Erythroblast (primary cell): ENCODE data around the gene ADAMTS2.

Experiments
- GATA1 ChIP-seq: IDR thresholded peaks from 2 replicates; pipeline ENCODE4 v1.6.1; 2011; ENCODE audit warnings: low read depth, mild to moderate bottlenecking, control low read depth, low read length, moderate library complexity
- POLR2A ChIP-seq: IDR thresholded peaks from 2 replicates; pipeline ENCODE4 v1.6.1; 2011; ENCODE audit warnings: mild to moderate bottlenecking, low read length

GRCh38 chr5:179209359-179210150 lies 135.7 kb downstream of the ADAMTS2 start:
- TF ChIP-seq POLR2A, result no peak
- no peak for TF ChIP-seq GATA1
